ENCODE results near the gene PROZ. TPM values are rescaled to one million over a fixed set of nuclear protein-coding genes. Genes with fewer than 3 reads are reported as not detected.

Gene PROZ
- total and polyA plus RNA-seq, 2 of the 13 experiments (the other 11 are each of a cell fraction or from before 2014, with no cell fraction given) = 5.6 to 22.5 TPM

- TF ChIP-seq ZFAT (CRISPR knock-in tag; conservative IDR thresholded peaks at IDR 0.05) = no peak
- no peak for TF ChIP-seq ZNF746 (CRISPR knock-in tag; IDR thresholded peaks at IDR 0.05)
- peak; percentile 74; the same call in 1 of the 2 replicates for TF ChIP-seq FOXK1 (CRISPR knock-in tag; IDR thresholded peaks at IDR 0.05; ENCODE audit: borderline replicate concordance, low read depth)
- TF ChIP-seq ZNF468 (CRISPR knock-in tag; IDR thresholded peaks at IDR 0.05) = no peak
- peak; percentile 73; the same call in 1 of the 2 replicates for TF ChIP-seq NCOA2 (CRISPR knock-in tag; IDR thresholded peaks at IDR 0.05)
- TF ChIP-seq KLF9 (CRISPR knock-in tag; IDR thresholded peaks at IDR 0.05; ENCODE audit: low read depth) = peak; percentile 67; the same call in 1 of the 2 replicates
- peak; percentile 21; the same call in 1 of the 2 replicates for TF ChIP-seq ZMYM2 (CRISPR knock-in tag; IDR thresholded peaks at IDR 0.05)
- no peak for TF ChIP-seq RFX1 (IDR thresholded peaks at IDR 0.05)
- TF ChIP-seq ZFP36L1 (CRISPR knock-in tag; IDR thresholded peaks at IDR 0.05) = peak; percentile 85; the same call in 1 of the 2 replicates
- TF ChIP-seq, protein P1, sequence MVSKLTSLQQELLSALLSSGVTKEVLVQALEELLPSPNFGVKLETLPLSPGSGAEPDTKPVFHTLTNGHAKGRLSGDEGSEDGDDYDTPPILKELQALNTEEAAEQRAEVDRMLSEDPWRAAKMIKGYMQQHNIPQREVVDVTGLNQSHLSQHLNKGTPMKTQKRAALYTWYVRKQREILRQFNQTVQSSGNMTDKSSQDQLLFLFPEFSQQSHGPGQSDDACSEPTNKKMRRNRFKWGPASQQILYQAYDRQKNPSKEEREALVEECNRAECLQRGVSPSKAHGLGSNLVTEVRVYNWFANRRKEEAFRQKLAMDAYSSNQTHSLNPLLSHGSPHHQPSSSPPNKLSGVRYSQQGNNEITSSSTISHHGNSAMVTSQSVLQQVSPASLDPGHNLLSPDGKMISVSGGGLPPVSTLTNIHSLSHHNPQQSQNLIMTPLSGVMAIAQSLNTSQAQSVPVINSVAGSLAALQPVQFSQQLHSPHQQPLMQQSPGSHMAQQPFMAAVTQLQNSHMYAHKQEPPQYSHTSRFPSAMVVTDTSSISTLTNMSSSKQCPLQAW (CRISPR knock-in tag; IDR thresholded peaks at IDR 0.05) = peak; percentile 97
- peak in 1 of 2 experiments; percentile 72; a peak in 2 of 4 replicates for TF ChIP-seq REST (IDR thresholded peaks at IDR 0.05; ENCODE audit: borderline replicate concordance in 1 of 2, low read depth in 1 of 2, low read length in 2 of 2)
- TF ChIP-seq TEAD3 (CRISPR knock-in tag; optimal IDR thresholded peaks at IDR 0.05; ENCODE audit: borderline replicate concordance) = peak; percentile 75
- peak; percentile 80; the same call in 1 of the 2 replicates for TF ChIP-seq NFKBIZ (CRISPR knock-in tag; IDR thresholded peaks at IDR 0.05)
- no peak for TF ChIP-seq FOXA1 (IDR thresholded peaks at IDR 0.05)
- TF ChIP-seq FOXA1 (CRISPR knock-in tag; IDR thresholded peaks at IDR 0.05) = peak; percentile 73
- TF ChIP-seq ZNF547 (CRISPR knock-in tag; IDR thresholded peaks at IDR 0.05) = peak; percentile 80
- no peak for TF ChIP-seq RELA (CRISPR knock-in tag; IDR thresholded peaks at IDR 0.05)
- TF ChIP-seq DNMT1 (CRISPR knock-in tag; IDR thresholded peaks at IDR 0.05) = 0 out of 2 replicates have a peak, but pooled peaks have one; percentile 18
- TF ChIP-seq ZNF83 (CRISPR knock-in tag; IDR thresholded peaks at IDR 0.05; ENCODE audit: borderline replicate concordance) = peak; percentile 83; the same call in 1 of the 2 replicates
Measured at GRCh38 chr13:113122550-113123225, 35.8 kb upstream of the PROZ start, which contains the start of gene F10 (continued).

All from HepG2 (cell line).